ENCODE data around the gene SPTLC3. TPM values are rescaled to one million over a fixed set of nuclear protein-coding genes. Genes with fewer than 3 reads are reported as not detected.

SPTLC3 gene
- polyA plus RNA-seq, 1 donor from 2014 or later: not detected

DNA sequence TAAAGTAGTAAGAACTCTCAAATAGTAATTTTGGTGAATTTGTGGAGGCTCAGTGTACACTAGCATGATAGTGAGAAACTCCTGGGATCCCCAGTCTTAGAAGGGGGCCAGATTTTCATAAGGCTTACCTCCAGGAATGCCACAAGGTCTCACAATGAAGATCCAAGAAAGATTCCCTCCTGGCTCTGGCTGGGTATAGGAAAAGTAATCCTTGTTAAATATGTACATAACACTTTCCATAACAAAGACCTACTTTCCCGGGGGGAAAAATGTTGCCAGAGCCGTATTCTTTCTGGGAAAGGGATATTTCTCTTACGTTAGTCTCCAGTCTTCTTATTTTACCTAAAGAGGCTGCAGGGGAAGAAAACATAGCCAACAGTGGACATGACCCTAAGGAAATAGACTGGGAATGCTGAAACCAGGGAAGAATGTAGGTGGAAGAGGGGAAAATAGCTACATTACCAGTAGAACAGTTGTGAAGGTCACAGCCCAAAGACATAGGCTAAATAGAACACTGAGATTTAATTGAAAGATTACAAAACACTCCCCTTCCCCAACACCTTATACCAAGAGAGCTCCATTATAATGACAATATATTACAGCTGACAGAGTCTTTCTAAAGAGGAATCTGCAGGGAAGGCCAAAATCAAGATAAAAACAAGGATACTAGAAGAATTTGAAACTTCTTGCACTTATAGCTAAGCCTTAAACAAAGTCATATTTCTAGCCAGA, 177.4 kb downstream of the SPTLC3 start:
- Histone ChIP-seq H3K9me2 (ENCODE audit: insufficient read depth, low read length) (no peaks in the 10 kb centered on the region), H3F3A (ENCODE audit: insufficient read depth, low read length, poor library complexity, severe bottlenecking) (no peaks in the 10 kb centered on the region), H4K20me1 (ENCODE audit: insufficient read depth) (no peaks in the 10 kb centered on the region), H3K9me3 (ENCODE audit: low read length) (no peaks in the 10 kb centered on the region), H3K4me3 (ENCODE audit: low read length) (no peak overlapping the region), H3K27me3 (ENCODE audit: insufficient read depth, low read depth, low read length) (no peaks in the 10 kb centered on the region), H3K4me2 (ENCODE audit: low read length) (no peak overlapping the region), H3K27ac (ENCODE audit: low read length) (no peak overlapping the region), H2AFZ (ENCODE audit: low read depth, low read length) (no peak overlapping the region), H3K36me3 (ENCODE audit: insufficient read depth, low read length) (no peaks in the 10 kb centered on the region), H3K79me2 (replicated peaks; ENCODE audit: insufficient read depth, low read length) (no peaks in the 10 kb centered on the region), H3K9ac (ENCODE audit: low read length) (no peak overlapping the region)
- TF ChIP-seq, protein P1, sequence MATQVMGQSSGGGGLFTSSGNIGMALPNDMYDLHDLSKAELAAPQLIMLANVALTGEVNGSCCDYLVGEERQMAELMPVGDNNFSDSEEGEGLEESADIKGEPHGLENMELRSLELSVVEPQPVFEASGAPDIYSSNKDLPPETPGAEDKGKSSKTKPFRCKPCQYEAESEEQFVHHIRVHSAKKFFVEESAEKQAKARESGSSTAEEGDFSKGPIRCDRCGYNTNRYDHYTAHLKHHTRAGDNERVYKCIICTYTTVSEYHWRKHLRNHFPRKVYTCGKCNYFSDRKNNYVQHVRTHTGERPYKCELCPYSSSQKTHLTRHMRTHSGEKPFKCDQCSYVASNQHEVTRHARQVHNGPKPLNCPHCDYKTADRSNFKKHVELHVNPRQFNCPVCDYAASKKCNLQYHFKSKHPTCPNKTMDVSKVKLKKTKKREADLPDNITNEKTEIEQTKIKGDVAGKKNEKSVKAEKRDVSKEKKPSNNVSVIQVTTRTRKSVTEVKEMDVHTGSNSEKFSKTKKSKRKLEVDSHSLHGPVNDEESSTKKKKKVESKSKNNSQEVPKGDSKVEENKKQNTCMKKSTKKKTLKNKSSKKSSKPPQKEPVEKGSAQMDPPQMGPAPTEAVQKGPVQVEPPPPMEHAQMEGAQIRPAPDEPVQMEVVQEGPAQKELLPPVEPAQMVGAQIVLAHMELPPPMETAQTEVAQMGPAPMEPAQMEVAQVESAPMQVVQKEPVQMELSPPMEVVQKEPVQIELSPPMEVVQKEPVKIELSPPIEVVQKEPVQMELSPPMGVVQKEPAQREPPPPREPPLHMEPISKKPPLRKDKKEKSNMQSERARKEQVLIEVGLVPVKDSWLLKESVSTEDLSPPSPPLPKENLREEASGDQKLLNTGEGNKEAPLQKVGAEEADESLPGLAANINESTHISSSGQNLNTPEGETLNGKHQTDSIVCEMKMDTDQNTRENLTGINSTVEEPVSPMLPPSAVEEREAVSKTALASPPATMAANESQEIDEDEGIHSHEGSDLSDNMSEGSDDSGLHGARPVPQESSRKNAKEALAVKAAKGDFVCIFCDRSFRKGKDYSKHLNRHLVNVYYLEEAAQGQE (IDR thresholded peaks at IDR 0.05; ENCODE audit: borderline replicate concordance): no peak

DNA sequence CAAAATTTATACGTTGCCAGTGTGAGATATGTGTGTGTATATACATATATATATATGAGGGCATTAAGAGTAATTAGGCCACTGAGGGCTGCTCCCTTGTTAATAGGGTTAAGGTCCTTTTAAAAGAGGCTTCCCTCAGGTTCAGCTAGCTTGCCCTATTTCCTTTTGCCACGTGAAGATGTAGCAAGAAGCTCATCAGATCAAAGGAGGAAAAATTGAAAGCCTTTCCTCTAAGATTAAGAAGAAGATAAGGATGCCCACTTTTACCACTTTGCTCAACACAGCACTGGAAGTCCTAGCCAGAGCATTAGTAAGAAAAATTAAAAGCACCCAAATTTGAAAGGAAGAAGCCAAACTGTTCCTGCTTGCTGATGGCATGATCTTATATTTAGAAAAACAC, 179.1 kb downstream of the SPTLC3 start:
- Histone ChIP-seq H3K9ac (ENCODE audit: low read length) (no peak overlapping the region), H3K79me2 (replicated peaks; ENCODE audit: insufficient read depth, low read length) (no peaks in the 10 kb centered on the region), H4K20me1 (ENCODE audit: insufficient read depth) (no peaks in the 10 kb centered on the region), H3K27ac (ENCODE audit: low read length) (no peak overlapping the region), H2AFZ (ENCODE audit: low read depth, low read length) (no peak overlapping the region), H3K27me3 (ENCODE audit: insufficient read depth, low read depth, low read length) (no peaks in the 10 kb centered on the region), H3K36me3 (ENCODE audit: insufficient read depth, low read length) (no peaks in the 10 kb centered on the region), H3K9me3 (ENCODE audit: low read length) (no peaks in the 10 kb centered on the region), H3K9me2 (ENCODE audit: insufficient read depth, low read length) (no peaks in the 10 kb centered on the region), H3K4me3 (ENCODE audit: low read length) (no peak overlapping the region), H3F3A (ENCODE audit: insufficient read depth, low read length, poor library complexity, severe bottlenecking) (no peaks in the 10 kb centered on the region), H3K4me2 (ENCODE audit: low read length) (no peak overlapping the region)
- no peak for TF ChIP-seq MXI1 (conservative IDR thresholded peaks at IDR 0.05; ENCODE audit: poor library complexity, severe bottlenecking)
- no peak for TF ChIP-seq POLR2AphosphoS5 (IDR thresholded peaks at IDR 0.05)
- TF ChIP-seq SMC3 (conservative IDR thresholded peaks at IDR 0.05; ENCODE audit: poor library complexity): no peak
- TF ChIP-seq EP300 (conservative IDR thresholded peaks at IDR 0.05; ENCODE audit: poor library complexity, severe bottlenecking): no peak
- no peak for TF ChIP-seq RAD21 (conservative IDR thresholded peaks at IDR 0.05)
- TF ChIP-seq EZH2 (IDR thresholded peaks at IDR 0.05; ENCODE audit: borderline replicate concordance, insufficient read depth, low read length, poor library complexity, severe bottlenecking): no peak

DNA sequence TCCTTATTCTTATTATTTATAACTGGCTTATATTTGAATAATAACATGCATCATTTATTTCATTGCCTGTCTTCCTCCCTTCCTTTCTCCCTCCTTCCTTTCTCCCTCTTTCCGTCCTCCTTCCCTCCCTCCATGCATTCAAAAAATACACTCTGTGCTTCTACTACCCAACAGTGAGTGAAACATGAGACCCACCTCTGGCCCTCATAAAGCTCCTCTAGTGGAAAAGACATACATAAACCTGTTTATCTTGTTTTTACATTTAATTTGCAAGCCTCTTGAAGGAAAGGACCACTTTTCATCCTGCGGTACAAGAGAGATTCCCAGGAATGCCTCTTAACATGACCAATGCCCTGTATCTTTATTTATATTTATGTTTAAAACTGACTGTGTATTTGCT, 190.5 kb downstream of the SPTLC3 start:
- H3K79me2 ChIP-seq (replicated peaks; ENCODE audit: insufficient read depth, low read length): no peaks in the 10 kb centered on the region
- H3K4me2 ChIP-seq (ENCODE audit: low read length): no peak overlapping the region
- no peaks in the 10 kb centered on the region for H3K9me2 ChIP-seq (ENCODE audit: insufficient read depth, low read length)
- H3K9ac ChIP-seq (ENCODE audit: low read length): no peak overlapping the region
- H3K27ac ChIP-seq (ENCODE audit: low read length): no peak overlapping the region
- no peaks in the 10 kb centered on the region for H4K20me1 ChIP-seq (ENCODE audit: insufficient read depth)
- no peak overlapping the region for H3K4me3 ChIP-seq (ENCODE audit: low read length)
- H3K36me3 ChIP-seq (ENCODE audit: insufficient read depth, low read length): no peaks in the 10 kb centered on the region
- H3K9me3 ChIP-seq (ENCODE audit: low read length): no peaks in the 10 kb centered on the region
- H3F3A ChIP-seq (ENCODE audit: insufficient read depth, low read length, poor library complexity, severe bottlenecking): peaks cover 2% of the 10 kb centered on the region
- TF ChIP-seq MXI1 (conservative IDR thresholded peaks at IDR 0.05; ENCODE audit: poor library complexity, severe bottlenecking): no peak
- no peak for TF ChIP-seq SMC3 (conservative IDR thresholded peaks at IDR 0.05; ENCODE audit: poor library complexity)
- TF ChIP-seq TAF1 (IDR thresholded peaks at IDR 0.05; ENCODE audit: low read depth): no peak
- TF ChIP-seq, protein P2, sequence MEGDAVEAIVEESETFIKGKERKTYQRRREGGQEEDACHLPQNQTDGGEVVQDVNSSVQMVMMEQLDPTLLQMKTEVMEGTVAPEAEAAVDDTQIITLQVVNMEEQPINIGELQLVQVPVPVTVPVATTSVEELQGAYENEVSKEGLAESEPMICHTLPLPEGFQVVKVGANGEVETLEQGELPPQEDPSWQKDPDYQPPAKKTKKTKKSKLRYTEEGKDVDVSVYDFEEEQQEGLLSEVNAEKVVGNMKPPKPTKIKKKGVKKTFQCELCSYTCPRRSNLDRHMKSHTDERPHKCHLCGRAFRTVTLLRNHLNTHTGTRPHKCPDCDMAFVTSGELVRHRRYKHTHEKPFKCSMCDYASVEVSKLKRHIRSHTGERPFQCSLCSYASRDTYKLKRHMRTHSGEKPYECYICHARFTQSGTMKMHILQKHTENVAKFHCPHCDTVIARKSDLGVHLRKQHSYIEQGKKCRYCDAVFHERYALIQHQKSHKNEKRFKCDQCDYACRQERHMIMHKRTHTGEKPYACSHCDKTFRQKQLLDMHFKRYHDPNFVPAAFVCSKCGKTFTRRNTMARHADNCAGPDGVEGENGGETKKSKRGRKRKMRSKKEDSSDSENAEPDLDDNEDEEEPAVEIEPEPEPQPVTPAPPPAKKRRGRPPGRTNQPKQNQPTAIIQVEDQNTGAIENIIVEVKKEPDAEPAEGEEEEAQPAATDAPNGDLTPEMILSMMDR (IDR thresholded peaks at IDR 0.05; ENCODE audit: poor library complexity, severe bottlenecking): no peak
- peaks cover 67% of the 10 kb centered on the region for H3K27me3 ChIP-seq (ENCODE audit: insufficient read depth, low read depth, low read length)
- no peak overlapping the region for H2AFZ ChIP-seq (ENCODE audit: low read depth, low read length)

All from neural cell (in vitro differentiated cells).